Omental fat pad (tissue), 4 donors: ENCODE data around the gene CEP72. TPM values are rescaled to one million over a fixed set of nuclear protein-coding genes. Genes with fewer than 3 reads are reported as not detected.
"Not testable (repeated sequence)": the region's sequence is repeated elsewhere in the genome, so short reads cannot be mapped to it uniquely, and the experiment has no call there.

ENCODE experiments used
- ATAC-seq: fragments of 150-250 bp; one replicate; pipeline ENCODE4 v1.9.1; 2016; ENCODE audit warnings: mild to moderate bottlenecking, moderate library complexity; ENCODE audit not compliant: low FRiP score
- DNase-seq: peaks from one replicate; pipeline ENCODE4 v3.0.0-alpha.2; 2019; ENCODE audit warnings: low spot score
- CTCF ChIP-seq, 3 donors: fragments of 450-650 bp; IDR thresholded peaks; one replicate each; pipeline ENCODE4 v1.5.1; 2016 to 2017; ENCODE audit warnings: antibody characterized with exemption in 3 of 3, mild to moderate bottlenecking in 3 of 3, moderate library complexity in 2 of 3
- total RNA-seq, 4 donors: library from RNA; depleted of rRNA; stranded (reverse); fragments of >200 nt; gene quantifications; one replicate each; pipeline ENCODE4 v1.1.0, GENCODE V29; 2016

Gene CEP72
- total RNA-seq, 4 donors from 2014 or later, result 1.1 to 2.0 (median 1.7) TPM

- TF ChIP-seq CTCF (IDR thresholded peaks at IDR 0.05), result no peak
- peak; percentile 13 for DNase-seq
- ATAC-seq, result no peak
Observed at GRCh38 chr5:677131-678101, 65.3 kb downstream of the CEP72 start.

GRCh38 chr5:678521-678920, 66.4 kb downstream of the CEP72 start:
- ATAC-seq, DNase-seq: not testable (repeated sequence)

- DNase-seq, result peak; percentile 19
- ATAC-seq, result not testable (repeated sequence)
Observed at GRCh38 chr5:679166-679895, 67.2 kb downstream of the CEP72 start.

- DNase-seq, ATAC-seq: not testable (repeated sequence)
Observed at GRCh38 chr5:680118-680795, 68.1 kb downstream of the CEP72 start.

- DNase-seq, ATAC-seq: not testable (repeated sequence)
Observed at GRCh38 chr5:680836-681235, 68.7 kb downstream of the CEP72 start.

GRCh38 chr5:681317-682191, 69.4 kb downstream of the CEP72 start:
- not testable (repeated sequence) for ATAC-seq
- DNase-seq, result peak; percentile 10

- not testable (repeated sequence) for ATAC-seq
- peak; percentile 18 for DNase-seq
Observed at GRCh38 chr5:682216-682615, 70.1 kb downstream of the CEP72 start.

GRCh38 chr5:682651-683358, 70.7 kb downstream of the CEP72 start:
- peak; percentile 10 for DNase-seq
- not testable (repeated sequence) for ATAC-seq

GRCh38 chr5:683551-684481, 71.7 kb downstream of the CEP72 start:
- peak; percentile 20 for DNase-seq
- TF ChIP-seq CTCF (IDR thresholded peaks at IDR 0.05), result no peak
- no peak for ATAC-seq
